ENCODE measurements around the gene POGLUT3.

Gene POGLUT3

DNA sequence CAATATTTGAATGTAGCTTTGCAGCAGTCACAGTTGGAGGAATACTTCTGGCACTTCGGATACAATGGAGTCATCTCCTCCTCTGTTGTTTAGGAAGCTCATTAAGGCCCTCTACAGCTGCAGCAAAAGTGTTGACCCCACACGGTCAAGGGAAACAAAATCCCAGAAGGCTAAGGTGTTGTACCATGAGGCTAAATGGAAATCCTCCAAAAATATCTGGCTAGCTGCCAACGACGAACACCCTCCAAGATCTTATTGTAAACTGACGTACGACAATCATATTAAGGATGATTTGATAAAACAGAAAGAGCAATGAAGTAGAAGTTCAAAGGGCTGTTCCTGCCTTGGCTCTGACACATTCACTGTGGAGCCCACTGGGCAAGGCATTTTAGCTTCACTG is 4.0 kb downstream of the POGLUT3 start:
- no peak overlapping the region for H3K27ac ChIP-seq
- H3K4me3 ChIP-seq (ENCODE audit: low read depth, low read length) = no peak overlapping the region
- no peaks in the 10 kb centered on the region for H3K27me3 ChIP-seq (ENCODE audit: control insufficient read depth, insufficient read depth, low read length)
- no peaks in the 10 kb centered on the region for H3K9me3 ChIP-seq (ENCODE audit: control insufficient read depth, low read length)
- H3K4me1 ChIP-seq = peaks cover 7% of the 10 kb centered on the region
- H3K9ac ChIP-seq = no peak overlapping the region
- TF ChIP-seq, protein P1, sequence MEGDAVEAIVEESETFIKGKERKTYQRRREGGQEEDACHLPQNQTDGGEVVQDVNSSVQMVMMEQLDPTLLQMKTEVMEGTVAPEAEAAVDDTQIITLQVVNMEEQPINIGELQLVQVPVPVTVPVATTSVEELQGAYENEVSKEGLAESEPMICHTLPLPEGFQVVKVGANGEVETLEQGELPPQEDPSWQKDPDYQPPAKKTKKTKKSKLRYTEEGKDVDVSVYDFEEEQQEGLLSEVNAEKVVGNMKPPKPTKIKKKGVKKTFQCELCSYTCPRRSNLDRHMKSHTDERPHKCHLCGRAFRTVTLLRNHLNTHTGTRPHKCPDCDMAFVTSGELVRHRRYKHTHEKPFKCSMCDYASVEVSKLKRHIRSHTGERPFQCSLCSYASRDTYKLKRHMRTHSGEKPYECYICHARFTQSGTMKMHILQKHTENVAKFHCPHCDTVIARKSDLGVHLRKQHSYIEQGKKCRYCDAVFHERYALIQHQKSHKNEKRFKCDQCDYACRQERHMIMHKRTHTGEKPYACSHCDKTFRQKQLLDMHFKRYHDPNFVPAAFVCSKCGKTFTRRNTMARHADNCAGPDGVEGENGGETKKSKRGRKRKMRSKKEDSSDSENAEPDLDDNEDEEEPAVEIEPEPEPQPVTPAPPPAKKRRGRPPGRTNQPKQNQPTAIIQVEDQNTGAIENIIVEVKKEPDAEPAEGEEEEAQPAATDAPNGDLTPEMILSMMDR (IDR thresholded peaks at IDR 0.05) = no peak
- no peaks in the 10 kb centered on the region for H3K36me3 ChIP-seq (ENCODE audit: control insufficient read depth, insufficient read depth, low read length)
- H3K4me2 ChIP-seq (ENCODE audit: low read length) = no peak overlapping the region
- H2AFZ ChIP-seq = no peak overlapping the region
- peaks cover 7% of the 10 kb centered on the region for H3K79me2 ChIP-seq

DNA sequence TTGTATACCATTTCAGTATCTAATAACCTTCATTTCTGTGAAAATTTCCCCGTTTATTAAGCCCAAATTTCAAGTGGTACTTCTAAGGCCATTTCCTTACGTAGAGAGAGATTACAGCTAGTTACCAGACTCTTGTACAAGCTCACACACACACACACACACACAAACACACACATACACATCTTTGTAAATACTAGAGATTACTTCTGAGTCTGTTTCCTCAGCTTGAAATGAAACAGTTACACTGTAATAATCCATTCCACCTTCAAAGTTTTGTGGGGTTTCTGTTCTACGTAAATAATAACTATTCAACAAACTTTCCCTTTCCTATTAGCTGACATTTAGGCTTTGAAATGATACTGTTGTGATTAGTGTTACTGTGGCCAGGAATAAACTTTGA is 6.2 kb downstream of the POGLUT3 start:
- Histone ChIP-seq H3K4me3 (ENCODE audit: low read depth, low read length) (no peak overlapping the region), H3K9ac (no peak overlapping the region), H3K4me2 (ENCODE audit: low read length) (no peak overlapping the region), H3K9me3 (ENCODE audit: control insufficient read depth, low read length) (no peaks in the 10 kb centered on the region), H3K4me1 (peaks cover 6% of the 10 kb centered on the region), H3K27me3 (ENCODE audit: control insufficient read depth, insufficient read depth, low read length) (no peaks in the 10 kb centered on the region), H2AFZ (no peak overlapping the region), H3K36me3 (ENCODE audit: control insufficient read depth, insufficient read depth, low read length) (no peaks in the 10 kb centered on the region), H3K79me2 (peaks cover 7% of the 10 kb centered on the region), H3K27ac (no peak overlapping the region)
- TF ChIP-seq, protein P1 (IDR thresholded peaks at IDR 0.05) = no peak

DNA sequence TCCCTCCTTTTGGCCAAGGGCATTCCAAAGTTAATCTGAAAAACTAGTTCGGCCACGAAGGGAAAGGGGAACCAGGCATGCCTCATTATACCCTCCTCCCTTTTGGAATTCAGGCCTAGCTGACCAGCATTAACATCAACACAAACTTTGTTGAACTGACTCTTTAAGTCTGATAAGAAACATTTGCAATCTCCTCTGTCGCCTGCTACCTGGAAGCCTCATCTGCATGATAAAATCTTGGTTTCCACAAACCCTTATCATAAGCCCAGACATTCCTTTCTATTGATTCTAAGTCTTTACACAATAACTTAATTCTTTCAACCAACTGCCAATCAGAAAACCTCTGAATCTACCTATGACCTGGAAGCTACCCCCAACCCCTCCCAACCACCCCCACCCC is 11.4 kb downstream of the POGLUT3 start:
- Histone ChIP-seq H3K27ac (peak overlapping the region; percentile 74), H3K36me3 (ENCODE audit: control insufficient read depth, insufficient read depth, low read length) (no peaks in the 10 kb centered on the region), H2AFZ (peak overlapping the region; percentile 54), H3K9ac (no peak overlapping the region), H3K4me3 (ENCODE audit: low read depth, low read length) (no peak overlapping the region), H3K4me2 (ENCODE audit: low read length) (peak overlapping the region; percentile 10), H3K27me3 (ENCODE audit: control insufficient read depth, insufficient read depth, low read length) (no peaks in the 10 kb centered on the region), H3K4me1 (no peaks in the 10 kb centered on the region), H3K9me3 (ENCODE audit: control insufficient read depth, low read length) (no peaks in the 10 kb centered on the region), H3K79me2 (peaks cover 2% of the 10 kb centered on the region)
- TF ChIP-seq, protein P1 (IDR thresholded peaks at IDR 0.05) = no peak

- H3K4me2 ChIP-seq (ENCODE audit: low read length) = peak overlapping the region; percentile 10
- H3K36me3 ChIP-seq (ENCODE audit: control insufficient read depth, insufficient read depth, low read length) = no peaks in the 10 kb centered on the region
- TF ChIP-seq, protein P1 (IDR thresholded peaks at IDR 0.05) = no peak
- no peaks in the 10 kb centered on the region for H3K4me1 ChIP-seq
- peak overlapping the region; percentile 74 for H3K27ac ChIP-seq
- H2AFZ ChIP-seq = peak overlapping the region; percentile 54
- H3K9me3 ChIP-seq (ENCODE audit: control insufficient read depth, low read length) = no peaks in the 10 kb centered on the region
- H3K79me2 ChIP-seq = peaks cover under 1% of the 10 kb centered on the region
- H3K4me3 ChIP-seq (ENCODE audit: low read depth, low read length) = no peak overlapping the region
- no peak overlapping the region for H3K9ac ChIP-seq
- H3K27me3 ChIP-seq (ENCODE audit: control insufficient read depth, insufficient read depth, low read length) = no peaks in the 10 kb centered on the region
These were observed 11.9 kb downstream of the POGLUT3 start for GRCh38 chr11:108486331-108486730.

- Histone ChIP-seq H3K4me3 (ENCODE audit: low read depth, low read length) (no peak overlapping the region), H3K27me3 (ENCODE audit: control insufficient read depth, insufficient read depth, low read length) (no peaks in the 10 kb centered on the region), H3K4me2 (ENCODE audit: low read length) (no peak overlapping the region), H3K36me3 (ENCODE audit: control insufficient read depth, insufficient read depth, low read length) (no peaks in the 10 kb centered on the region), H3K9me3 (ENCODE audit: control insufficient read depth, low read length) (no peaks in the 10 kb centered on the region), H3K27ac (no peak overlapping the region), H2AFZ (no peak overlapping the region), H3K79me2 (no peaks in the 10 kb centered on the region), H3K4me1 (no peaks in the 10 kb centered on the region), H3K9ac (no peak overlapping the region)
- TF ChIP-seq, protein P1 (IDR thresholded peaks at IDR 0.05) = no peak
These were observed 15.0 kb downstream of the POGLUT3 start for GRCh38 chr11:108483163-108483562.
